ENCODE results near the gene NUP37. TPM values are rescaled to one million over a fixed set of nuclear protein-coding genes. Genes with fewer than 3 reads are reported as not detected.

Gene NUP37, protein sequence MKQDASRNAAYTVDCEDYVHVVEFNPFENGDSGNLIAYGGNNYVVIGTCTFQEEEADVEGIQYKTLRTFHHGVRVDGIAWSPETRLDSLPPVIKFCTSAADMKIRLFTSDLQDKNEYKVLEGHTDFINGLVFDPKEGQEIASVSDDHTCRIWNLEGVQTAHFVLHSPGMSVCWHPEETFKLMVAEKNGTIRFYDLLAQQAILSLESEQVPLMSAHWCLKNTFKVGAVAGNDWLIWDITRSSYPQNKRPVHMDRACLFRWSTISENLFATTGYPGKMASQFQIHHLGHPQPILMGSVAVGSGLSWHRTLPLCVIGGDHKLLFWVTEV
- total RNA-seq (2021; ENCODE audit: unreplicated experiment), result 77.5 TPM
- polyA plus RNA-seq (2012), result 47.8 and 65.7 TPM in 2 replicates
- Bru-seq, nascent RNA, result percentile 84 among the genes with signal in this experiment
- percentile 65 among the genes with signal in this experiment for BruChase-seq, experiment 1, labeled RNA remaining after a 6-hour chase
- BruChase-seq, experiment 2, labeled RNA remaining after a 2-hour chase, result percentile 65 among the genes with signal in this experiment
- long read RNA-seq, transcript NUP37-209 (10 exons, 2,372 nt), result major isoform, 40 of 47 reads
- long read RNA-seq, partial matches to known transcripts, result 1 of 47 reads
- long read RNA-seq, other reads (novel, unspliced or antisense), result 4 of 47 reads

DNA sequence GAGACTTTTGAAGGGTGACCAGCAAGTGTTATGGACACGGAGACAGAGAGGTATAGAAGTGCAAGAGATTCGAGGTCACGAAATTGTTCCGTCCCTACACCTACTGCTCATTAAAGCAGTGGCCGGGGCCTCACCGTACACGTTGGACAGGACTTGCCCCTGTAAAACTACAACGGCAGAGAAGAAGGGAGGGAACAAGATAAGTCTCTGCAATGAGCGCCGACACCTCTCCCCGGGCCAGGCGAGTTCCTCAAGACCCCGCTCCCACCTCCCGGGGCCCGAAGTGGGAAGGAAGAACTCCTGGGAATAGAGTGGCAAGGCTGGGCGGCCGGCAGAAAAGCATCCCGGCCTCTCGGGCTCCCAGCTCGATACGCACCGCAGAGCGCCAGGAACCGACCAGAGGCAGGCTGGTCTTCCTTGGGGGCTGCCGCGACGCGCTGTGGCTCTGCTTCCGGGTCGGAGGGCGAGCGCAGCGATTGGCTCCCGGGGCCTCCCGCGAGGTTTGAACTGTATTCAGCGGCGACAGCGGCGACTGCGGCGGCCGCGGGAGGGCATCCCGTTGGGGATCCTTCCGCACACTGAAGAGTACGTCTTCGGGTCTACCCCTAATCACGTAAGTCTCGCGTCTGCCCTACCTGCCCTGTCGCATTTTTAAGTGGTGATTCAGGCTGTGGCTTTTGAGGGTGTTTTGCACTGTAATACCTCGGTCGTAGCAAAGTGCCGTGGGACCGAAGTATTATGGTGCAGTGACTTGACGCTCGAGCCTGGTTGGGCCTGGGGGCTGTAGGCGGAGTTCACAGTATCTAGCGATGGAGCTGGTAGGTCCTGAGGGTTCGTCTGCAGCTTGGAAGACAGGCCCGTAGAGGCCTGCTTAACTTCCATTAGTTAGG lies at the start of gene NUP37, which contains the start of gene PARPBP:
NUP37 (minus strand) TSS at position 441 of the 890 bp plus-strand sequence. CDS start 1,596 bp downstream, outside the sequence.
PARPBP (plus strand) TSS at position 510 of the 890 bp plus-strand sequence. CDS start 3,706 bp downstream, outside the sequence.
- no peaks in the 10 kb centered on the region for H3K9me2 ChIP-seq (ENCODE audit: insufficient read depth)
- peak within 1 kb of the TSS; percentile 75 for H3K27ac ChIP-seq (ENCODE audit: low read depth, low read length)
- ChIA-PET POLR2A (no interaction called here), CTCF (no interaction called here), RAD21 (ENCODE audit: low non-redundant PET in 1 of 2, low total read pairs in 2 of 2, uncharacterized antibody in 2 of 2, unreplicated experiment in 2 of 2) (no interaction called here)
- H3K27me3 ChIP-seq (ENCODE audit: insufficient read depth, low read length), result no peaks in the 10 kb centered on the region
- peaks cover 8 to 11% of the 10 kb centered on the region in 2 experiments for H3K36me3 ChIP-seq (ENCODE audit: control insufficient read depth in 1 of 2, insufficient read depth in 2 of 2, low read length in 2 of 2)
- intact Hi-C loops (cut with micrococcal nuclease), result loop anchor here (1.0 kb wide), 1 partner anchor 58 kb away; no protein-coding TSS in a partner anchor
- H3K4me2 ChIP-seq (ENCODE audit: low read length), result peak within 1 kb of the TSS; percentile 89
- H3K4me1 ChIP-seq (ENCODE audit: control insufficient read depth in 1 of 2, insufficient read depth in 2 of 2, low read length in 2 of 2), result peaks cover 0 to 16% of the 10 kb centered on the region in 2 experiments; a peak in 3 of 4 replicates
- peak within 1 kb of the TSS; percentile 88 to 97 for H3K4me3 ChIP-seq (replicated peaks in 1 of 2; ENCODE audit: low read depth in 1 of 2, low read length in 2 of 2)
- H2AFZ ChIP-seq (ENCODE audit: low read depth, low read length, poor library complexity, severe bottlenecking), result no peak within 1 kb of the TSS
- peak; percentile 86 for DNase-seq (ENCODE audit: low read depth, low spot score)
- peak within 1 kb of the TSS; percentile 92 for H3K9ac ChIP-seq (ENCODE audit: low read length)
- ATAC-seq, result peak; percentile 91
- no peaks in the 10 kb centered on the region for H3K9me3 ChIP-seq (ENCODE audit: control insufficient read depth in 1 of 2, insufficient read depth in 1 of 2, low read depth in 1 of 2, low read length in 2 of 2)
- BruUV-seq (replicated peaks), result no TSS peak
- H4K20me1 ChIP-seq (ENCODE audit: insufficient read depth), result no peaks in the 10 kb centered on the region
- peaks cover 67% of the 10 kb centered on the region for H3K79me2 ChIP-seq (ENCODE audit: insufficient read depth, low read length)
- TF ChIP-seq ZNF274 (IDR thresholded peaks at IDR 0.05; ENCODE audit: low read depth, low read length) (no peak), SP1 (IDR thresholded peaks at IDR 0.05; ENCODE audit: low read depth) (peak; percentile 81), TCF7L2 (IDR thresholded peaks at IDR 0.05; ENCODE audit: borderline replicate concordance, extremely low read depth, insufficient read depth, insufficient read length) (peak; percentile 52), POLR2A (IDR thresholded peaks at IDR 0.05; ENCODE audit: borderline replicate concordance, extremely low read depth, insufficient read depth, insufficient read length) (peak; percentile 70), CEBPB (IDR thresholded peaks at IDR 0.05; ENCODE audit: low read depth) (no peak), FOSL1 (IDR thresholded peaks at IDR 0.05; ENCODE audit: low read depth) (peak; percentile 4; the same call in 1 of the 2 replicates), EZH2 (IDR thresholded peaks at IDR 0.05) (no peak), REST (IDR thresholded peaks at IDR 0.05; ENCODE audit: low read depth) (no peak), JUND (IDR thresholded peaks at IDR 0.05) (peak; percentile 68), CBX3 (IDR thresholded peaks at IDR 0.05; ENCODE audit: low read depth) (peak; percentile 79), EZH2phosphoT487 (IDR thresholded peaks at IDR 0.05; ENCODE audit: borderline replicate concordance) (no peak), ZFX (IDR thresholded peaks at IDR 0.05) (peak; percentile 32; the same call in 1 of the 2 replicates), YY1 (IDR thresholded peaks at IDR 0.05; ENCODE audit: extremely low read depth, insufficient replicate concordance, low read depth, low read length) (no peak), ELF1 (IDR thresholded peaks at IDR 0.05; ENCODE audit: borderline replicate concordance, low read depth) (peak; percentile 78)
- TF ChIP-seq, protein P1, sequence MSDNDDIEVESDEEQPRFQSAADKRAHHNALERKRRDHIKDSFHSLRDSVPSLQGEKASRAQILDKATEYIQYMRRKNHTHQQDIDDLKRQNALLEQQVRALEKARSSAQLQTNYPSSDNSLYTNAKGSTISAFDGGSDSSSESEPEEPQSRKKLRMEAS (IDR thresholded peaks at IDR 0.05), result peak; percentile 76
- TF ChIP-seq, protein P2, sequence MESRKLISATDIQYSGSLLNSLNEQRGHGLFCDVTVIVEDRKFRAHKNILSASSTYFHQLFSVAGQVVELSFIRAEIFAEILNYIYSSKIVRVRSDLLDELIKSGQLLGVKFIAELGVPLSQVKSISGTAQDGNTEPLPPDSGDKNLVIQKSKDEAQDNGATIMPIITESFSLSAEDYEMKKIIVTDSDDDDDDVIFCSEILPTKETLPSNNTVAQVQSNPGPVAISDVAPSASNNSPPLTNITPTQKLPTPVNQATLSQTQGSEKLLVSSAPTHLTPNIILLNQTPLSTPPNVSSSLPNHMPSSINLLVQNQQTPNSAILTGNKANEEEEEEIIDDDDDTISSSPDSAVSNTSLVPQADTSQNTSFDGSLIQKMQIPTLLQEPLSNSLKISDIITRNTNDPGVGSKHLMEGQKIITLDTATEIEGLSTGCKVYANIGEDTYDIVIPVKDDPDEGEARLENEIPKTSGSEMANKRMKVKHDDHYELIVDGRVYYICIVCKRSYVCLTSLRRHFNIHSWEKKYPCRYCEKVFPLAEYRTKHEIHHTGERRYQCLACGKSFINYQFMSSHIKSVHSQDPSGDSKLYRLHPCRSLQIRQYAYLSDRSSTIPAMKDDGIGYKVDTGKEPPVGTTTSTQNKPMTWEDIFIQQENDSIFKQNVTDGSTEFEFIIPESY (IDR thresholded peaks at IDR 0.05; ENCODE audit: extremely low read depth, insufficient replicate concordance, low read length), result peak; percentile 95

Measured in HCT116 (cell line).